Vagina (tissue), 2 donors: ENCODE results near the gene MAPRE2.

ENCODE experiments used
- POLR2A ChIP-seq, 2 donors: fragments of 450-650 bp; IDR thresholded peaks; one replicate each; pipeline ENCODE4 v1.6.1; 2017; ENCODE audit warnings: antibody characterized with exemption in 2 of 2, mild to moderate bottlenecking in 2 of 2, moderate library complexity in 2 of 2
- TF ChIP-seq, protein P1 (sequence below), 3 experiments: fragments of 450-650 bp in 2 of 3; fragments of 200-600 bp in 1 of 3; sonication (generic) in 1 of 3; IDR thresholded peaks; one replicate each; pipeline ENCODE4 v1.5.1; 2017 to 2019; ENCODE audit warnings: antibody characterized with exemption in 3 of 3, mild to moderate bottlenecking in 2 of 3, moderate library complexity in 2 of 3

- TF ChIP-seq POLR2A (IDR thresholded peaks at IDR 0.05), result no peak
- TF ChIP-seq, protein P1, sequence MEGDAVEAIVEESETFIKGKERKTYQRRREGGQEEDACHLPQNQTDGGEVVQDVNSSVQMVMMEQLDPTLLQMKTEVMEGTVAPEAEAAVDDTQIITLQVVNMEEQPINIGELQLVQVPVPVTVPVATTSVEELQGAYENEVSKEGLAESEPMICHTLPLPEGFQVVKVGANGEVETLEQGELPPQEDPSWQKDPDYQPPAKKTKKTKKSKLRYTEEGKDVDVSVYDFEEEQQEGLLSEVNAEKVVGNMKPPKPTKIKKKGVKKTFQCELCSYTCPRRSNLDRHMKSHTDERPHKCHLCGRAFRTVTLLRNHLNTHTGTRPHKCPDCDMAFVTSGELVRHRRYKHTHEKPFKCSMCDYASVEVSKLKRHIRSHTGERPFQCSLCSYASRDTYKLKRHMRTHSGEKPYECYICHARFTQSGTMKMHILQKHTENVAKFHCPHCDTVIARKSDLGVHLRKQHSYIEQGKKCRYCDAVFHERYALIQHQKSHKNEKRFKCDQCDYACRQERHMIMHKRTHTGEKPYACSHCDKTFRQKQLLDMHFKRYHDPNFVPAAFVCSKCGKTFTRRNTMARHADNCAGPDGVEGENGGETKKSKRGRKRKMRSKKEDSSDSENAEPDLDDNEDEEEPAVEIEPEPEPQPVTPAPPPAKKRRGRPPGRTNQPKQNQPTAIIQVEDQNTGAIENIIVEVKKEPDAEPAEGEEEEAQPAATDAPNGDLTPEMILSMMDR (IDR thresholded peaks at IDR 0.05), result no peak
Measured at GRCh38 chr18:35172451-35173035, 131.3 kb downstream of the MAPRE2 start.
